GM12878 (cell line): ENCODE results near the gene UPF1.

Experiments used
- EZH2 ChIP-seq: IDR thresholded peaks from 2 replicates; pipeline ENCODE4 v1.6.1; 2012; ENCODE audit warnings: low read depth, mild to moderate bottlenecking, control low read depth, inconsistent platforms, low read length, borderline replicate concordance; ENCODE audit not compliant: control insufficient read depth
- MAX ChIP-seq: IDR thresholded peaks from 2 replicates; pipeline ENCODE4 v1.6.1; 2012; ENCODE audit warnings: low read depth, low read length, improper control_type of control experiment
- NR2C2 ChIP-seq: IDR thresholded peaks from 2 replicates; pipeline ENCODE4 v1.6.1; 2011; ENCODE audit warnings: borderline replicate concordance, low read depth; ENCODE audit not compliant: control insufficient read depth, insufficient read length
- ZNF24 ChIP-seq: fragments of 450-650 bp; IDR thresholded peaks from 2 replicates; pipeline ENCODE4 v1.6.1; 2017; ENCODE audit warnings: antibody characterized with exemption, mild to moderate bottlenecking

DNA sequence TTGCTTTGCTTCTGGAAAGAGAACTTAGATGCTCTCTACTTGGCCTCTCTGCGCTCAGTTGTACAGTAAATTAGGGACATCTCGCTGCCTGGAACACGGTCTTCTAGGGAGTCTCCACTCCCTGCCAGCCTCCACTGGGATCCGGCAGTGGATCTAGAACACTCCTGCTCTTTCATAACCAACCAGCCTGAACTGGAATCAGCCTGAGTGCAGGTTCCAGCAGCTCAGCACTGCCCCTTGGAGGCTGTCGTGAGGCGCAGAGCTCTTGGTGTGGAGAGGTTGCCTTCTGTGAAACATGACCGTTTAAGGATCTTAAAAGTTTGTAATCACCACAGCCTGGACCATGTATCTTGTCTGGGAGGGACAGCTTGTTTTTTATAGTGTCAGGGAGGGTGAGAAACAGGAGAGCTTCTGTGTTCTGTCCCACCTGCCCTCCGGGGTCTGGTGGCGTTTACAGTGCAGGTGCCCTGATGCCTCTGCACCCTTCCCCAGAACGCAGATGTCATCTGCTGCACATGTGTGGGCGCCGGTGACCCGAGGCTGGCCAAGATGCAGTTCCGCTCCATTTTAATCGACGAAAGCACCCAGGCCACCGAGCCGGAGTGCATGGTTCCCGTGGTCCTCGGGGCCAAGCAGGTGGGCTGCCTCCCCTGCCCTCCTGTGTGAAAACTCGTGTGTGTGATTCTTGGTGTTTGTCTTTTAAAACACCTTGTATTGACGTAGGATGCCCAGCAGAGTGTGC lies 24.8 kb downstream of the UPF1 start:
- TF ChIP-seq MAX: no peak
- TF ChIP-seq ZNF24: no peak
- TF ChIP-seq EZH2: no peak
- TF ChIP-seq NR2C2: no peak
